GM19372 (cell line): ENCODE results near the gene DGCR6L.
"Not testable (repeated sequence)": the region's sequence is repeated elsewhere in the genome, so short reads cannot be mapped to it uniquely, and the experiment has no call there.

Source experiments
- ATAC-seq: cut with Tn5 transposase; IDR thresholded peaks from one replicate; pipeline ENCODE4 v1.9.1; 2021; ENCODE audit warnings: mild to moderate bottlenecking, low read depth, moderate library complexity; ENCODE audit not compliant: unreplicated experiment

DGCR6L gene

GRCh38 chr22:20292673-20293232 lies 27.1 kb downstream of the DGCR6L start:
- ATAC-seq: no peak

- no peak for ATAC-seq
Measured at GRCh38 chr22:20292108-20292507, 27.8 kb downstream of the DGCR6L start.

DNA sequence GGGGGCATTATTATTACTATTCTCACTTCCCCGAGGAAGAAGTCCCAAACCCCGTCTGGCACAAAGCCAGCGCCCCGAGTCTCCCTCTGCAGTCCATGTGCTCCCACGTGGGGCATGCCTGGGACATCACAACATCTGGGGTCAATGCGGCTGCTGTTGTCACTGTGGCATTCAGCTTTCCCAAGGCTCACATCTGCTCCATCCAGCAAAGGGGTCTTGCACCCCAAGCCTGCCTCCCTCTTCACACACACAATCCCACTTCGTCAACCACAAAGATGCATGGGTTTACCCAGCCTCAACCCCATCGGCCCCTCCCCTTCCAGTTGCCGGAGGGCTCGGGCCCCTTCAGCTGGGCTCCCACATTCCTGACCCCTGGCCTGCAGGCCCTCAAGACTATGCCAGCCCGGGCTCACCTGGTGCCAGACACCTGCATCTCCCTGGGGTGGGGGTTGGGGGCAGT lies 28.2 kb downstream of the DGCR6L start:
- ATAC-seq: no peak

GRCh38 chr22:20291249-20291586 lies 28.6 kb downstream of the DGCR6L start:
- ATAC-seq: no peak

DNA sequence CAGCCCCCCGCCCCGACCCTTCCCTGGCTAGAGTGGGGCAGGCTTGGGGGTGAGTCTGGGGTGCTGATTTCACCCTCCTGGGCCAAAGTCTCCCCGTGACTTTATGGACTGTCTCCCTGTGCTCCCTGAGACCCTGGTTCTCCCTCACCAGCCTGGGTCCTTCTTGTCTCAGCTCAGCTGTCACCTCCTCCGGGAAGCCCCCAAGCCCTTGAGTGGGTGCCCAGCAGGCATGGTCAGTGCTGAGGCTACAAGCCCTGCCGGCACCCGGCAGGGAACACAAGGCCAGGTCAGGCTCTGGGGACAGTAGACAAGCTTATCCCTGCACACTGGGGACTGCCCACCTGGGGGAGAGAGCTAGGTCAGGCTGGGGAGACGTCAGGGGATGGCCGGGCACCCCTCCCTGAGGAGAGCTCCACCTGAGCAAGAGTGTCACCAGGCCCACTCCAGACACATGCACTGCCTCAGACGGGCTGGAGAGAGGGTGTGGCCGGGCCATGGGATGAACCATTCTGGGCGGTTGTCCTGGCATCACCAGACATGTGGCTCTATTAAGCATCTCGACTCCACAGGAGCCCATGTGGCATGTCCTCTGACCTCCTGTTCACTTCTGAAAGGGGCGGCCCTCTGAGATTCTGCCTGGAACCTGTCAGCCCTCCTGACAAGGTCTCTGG lies 29.1 kb downstream of the DGCR6L start:
- ATAC-seq: no peak

DNA sequence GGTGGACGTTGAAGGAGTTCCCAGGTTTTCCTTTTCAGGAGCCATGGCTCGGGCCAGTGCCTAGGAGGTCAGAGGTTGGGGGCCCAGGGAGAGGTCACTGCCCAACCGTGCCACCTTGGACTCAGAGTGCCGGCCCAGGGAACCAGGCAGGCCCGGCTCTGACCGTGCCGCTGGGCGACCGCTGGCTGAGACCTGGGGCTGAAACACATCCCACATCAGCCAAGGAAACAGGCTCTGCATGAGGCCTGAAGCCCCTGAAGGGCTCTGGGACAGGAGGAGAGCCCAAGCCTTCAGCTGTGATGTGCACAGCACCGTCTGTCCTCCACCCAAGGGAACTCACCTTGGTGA lies 29.8 kb downstream of the DGCR6L start:
- ATAC-seq: no peak

DNA sequence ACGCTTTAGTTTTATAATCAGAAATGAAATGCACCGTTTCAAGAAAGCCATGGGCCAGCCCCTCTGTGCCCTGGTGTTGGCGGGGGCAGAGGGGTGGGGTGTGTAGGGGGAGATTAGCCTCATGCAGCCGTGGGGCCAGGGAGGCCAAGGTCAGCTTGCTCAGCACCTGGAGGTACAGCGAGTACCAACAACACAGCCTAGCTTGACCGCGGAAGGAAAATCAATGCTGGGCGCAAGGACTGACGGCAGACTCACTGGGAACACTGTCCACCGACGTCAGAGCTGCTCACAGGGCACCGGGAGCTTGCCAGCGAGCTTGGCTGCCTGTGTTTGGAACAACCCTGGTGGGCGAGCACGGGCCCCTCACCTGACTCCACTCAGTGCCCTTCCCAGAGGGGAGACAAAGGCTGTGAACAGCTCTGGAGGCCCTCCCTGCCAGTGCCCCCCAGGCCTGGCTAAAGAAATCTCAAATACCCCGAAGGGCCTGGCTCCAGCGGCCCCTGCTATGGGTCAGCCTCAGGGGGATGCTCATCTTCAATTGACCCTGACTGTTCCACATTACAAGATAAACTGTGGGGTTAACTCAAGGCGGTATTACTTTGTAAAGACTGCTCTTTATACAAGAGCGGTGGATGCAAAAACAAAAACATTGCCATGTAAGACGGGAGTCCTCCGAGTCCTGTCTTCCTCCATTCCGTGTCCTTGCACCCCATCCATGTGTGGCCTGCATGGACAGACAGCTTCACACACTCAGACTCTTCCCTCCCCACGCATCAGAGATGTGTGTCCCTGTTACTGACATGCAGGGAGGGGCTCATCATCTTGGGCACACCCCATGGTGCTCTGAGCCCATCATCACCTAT lies 30.4 kb downstream of the DGCR6L start:
- ATAC-seq: not testable (repeated sequence)

- not testable (repeated sequence) for ATAC-seq
Measured at GRCh38 chr22:20286784-20287423, 33.0 kb downstream of the DGCR6L start.

- not testable (repeated sequence) for ATAC-seq
Measured at GRCh38 chr22:20286312-20286660, 33.6 kb downstream of the DGCR6L start.

DNA sequence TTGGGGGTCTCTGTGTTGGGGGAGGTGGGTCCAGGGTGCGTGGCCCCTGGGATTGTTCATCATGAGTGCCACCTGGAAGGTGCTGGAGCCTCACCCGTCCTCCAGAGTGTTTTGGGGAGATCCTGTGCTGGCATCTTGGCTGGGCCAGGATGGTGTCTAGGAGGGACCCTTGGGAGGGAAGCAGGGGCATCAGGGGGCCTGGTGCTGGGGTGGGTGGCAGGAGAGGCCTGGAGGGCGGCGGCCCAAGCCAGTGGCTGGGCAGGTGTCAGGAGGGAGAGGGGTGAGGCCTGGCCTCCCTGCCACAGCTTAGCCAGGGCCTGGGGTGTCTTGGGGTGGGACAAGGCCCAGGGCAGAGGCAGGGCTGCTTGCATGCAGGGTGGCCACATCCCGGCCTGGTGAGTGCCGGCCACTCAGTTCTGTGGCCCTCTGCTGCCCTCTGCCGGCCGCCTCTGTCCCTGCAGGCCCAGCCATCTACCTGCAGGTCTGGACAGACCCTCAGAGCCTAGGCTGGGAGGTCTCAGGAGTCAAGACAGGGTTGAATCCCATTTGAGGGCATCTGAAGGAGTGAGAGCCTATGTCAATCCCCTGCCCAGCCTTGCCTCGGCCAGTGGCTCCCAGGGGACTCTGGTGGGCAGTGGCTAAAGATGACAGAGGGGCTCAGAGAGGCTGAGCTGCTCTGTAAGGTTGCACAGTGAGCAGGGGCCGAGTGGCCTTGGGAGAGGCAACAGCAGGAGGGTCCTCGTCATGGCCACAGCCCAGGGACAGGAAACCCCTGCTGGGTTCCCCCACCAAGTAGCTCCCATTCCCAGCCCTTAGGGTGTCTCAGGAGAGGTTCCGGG lies 34.2 kb downstream of the DGCR6L start:
- ATAC-seq: not testable (repeated sequence)

DNA sequence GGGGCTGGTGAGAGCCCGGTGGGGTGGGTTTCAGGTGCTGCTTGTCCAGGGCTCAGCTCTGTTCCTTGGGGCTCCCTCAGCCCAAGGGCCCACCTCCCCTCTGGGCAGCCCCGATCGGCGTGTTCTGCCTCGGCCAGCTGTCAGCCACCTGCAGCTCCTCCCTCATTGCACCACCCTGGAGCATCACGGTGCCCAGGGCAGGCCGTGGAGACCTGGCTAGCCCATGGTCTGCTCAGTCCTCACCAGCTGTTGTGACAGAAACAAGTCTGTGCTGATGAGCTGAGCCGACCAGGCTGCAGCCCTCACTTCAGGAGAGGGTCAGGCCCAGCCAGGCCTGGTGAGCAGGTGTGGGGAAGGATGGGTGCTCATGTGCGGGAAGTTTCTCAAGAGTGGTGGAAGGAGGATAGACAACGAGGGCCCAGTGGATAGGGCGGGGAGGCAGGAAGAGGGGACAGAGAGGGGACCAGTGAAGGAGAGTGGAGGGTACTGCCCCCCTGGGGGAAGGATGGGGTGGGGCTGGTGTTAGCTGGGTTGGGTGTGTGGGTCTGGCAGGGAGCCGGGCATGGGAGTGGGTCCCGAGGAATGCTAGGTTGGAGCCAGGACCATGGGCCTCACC lies 35.3 kb downstream of the DGCR6L start:
- no peak for ATAC-seq

- no peak for ATAC-seq
Measured at GRCh38 chr22:20283674-20284066, 36.2 kb downstream of the DGCR6L start.

- ATAC-seq: no peak
Measured at GRCh38 chr22:20282901-20283673, 36.8 kb downstream of the DGCR6L start.

DNA sequence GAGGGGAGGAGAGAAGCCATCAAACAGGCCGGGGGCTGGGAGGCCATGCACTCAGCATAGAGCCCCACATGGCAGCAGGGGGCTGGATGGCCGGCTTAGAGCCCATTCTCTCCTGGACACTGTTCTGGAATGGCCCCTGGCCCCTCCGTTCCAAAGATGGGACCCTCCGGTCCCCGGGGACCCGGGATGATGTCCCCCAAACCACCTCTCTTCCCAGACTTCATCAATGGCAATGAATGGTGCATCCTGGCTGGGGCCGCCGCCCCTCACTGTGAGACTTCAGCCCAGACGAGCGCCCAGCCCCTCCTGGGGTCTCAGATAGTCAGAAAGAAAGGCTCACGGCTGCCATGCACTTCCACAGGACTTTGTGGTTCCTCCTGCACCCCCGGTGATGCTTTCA lies 38.0 kb downstream of the DGCR6L start:
- no peak for ATAC-seq

DNA sequence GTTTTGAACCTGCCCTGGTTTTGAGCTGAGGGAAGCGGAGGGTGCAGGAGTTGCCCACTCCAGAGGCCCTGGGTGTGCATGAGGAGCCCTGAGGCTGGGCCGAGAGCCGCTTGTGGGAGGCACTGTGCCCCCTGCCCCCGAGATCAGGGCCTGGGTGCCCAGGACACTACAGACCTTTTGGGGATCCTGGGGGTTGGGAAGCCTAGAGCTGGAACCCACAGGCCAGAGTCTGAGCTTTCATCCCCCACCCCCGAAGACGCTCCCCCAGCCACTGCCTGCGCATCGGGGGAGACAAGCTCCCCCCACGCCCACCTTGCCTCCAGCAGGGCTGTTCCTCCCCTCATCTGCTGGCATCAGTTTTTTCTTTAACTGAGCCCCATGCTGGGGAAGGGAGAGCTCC lies 38.4 kb downstream of the DGCR6L start:
- not testable (repeated sequence) for ATAC-seq

GRCh38 chr22:20280866-20281265 lies 39.0 kb downstream of the DGCR6L start:
- no peak for ATAC-seq

DNA sequence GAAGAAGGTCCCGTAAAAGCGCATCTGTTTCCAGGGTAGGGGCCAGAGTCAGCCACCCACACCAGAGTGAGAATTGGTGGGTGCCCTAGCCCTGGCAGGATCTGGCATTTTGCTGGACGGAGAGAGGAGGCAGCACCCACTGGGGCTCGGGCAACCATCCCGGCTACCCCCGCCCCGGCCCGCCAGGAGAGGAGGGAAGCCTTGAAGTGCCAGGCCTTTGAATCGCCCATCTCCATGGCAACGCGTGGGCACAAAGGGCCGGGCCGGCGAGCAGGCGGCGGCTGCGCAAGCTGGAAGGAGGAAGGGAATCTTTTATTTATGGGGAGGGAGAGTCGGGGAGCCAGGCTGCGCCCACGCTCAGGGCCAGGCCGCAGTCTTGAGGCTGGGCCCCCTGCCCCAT lies 39.7 kb downstream of the DGCR6L start:
- not testable (repeated sequence) for ATAC-seq

DNA sequence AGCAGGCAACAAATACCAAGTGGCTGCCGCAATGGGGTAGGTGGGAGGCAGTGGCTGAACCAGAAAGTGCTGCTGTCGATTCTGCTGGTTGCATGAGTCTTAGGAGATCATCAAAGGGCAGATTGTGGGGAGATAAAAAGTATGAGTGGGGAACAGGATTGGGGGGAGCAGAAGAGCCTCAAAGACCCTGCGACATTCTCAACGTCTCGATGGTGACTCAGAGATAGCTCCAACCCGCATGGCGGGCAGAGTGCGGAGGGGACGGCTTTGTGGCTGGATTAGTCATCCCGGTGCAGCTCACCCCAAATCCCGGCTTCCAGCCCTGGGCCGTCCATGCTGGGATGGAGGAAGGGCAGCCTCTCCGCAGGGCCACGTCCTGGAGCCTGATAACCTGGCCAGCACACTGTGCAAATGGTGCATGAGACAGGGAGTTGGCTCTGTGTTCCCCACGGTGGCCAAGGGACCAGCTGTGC lies 40.2 kb downstream of the DGCR6L start:
- no peak for ATAC-seq
